ENCODE measurements around the gene FAF1.

The FAF1 gene

GRCh38 chr1:50978852-50979781, 19.1 kb upstream of the FAF1 start:
- Histone ChIP-seq H3K27me3 (ENCODE audit: control insufficient read depth, insufficient read depth, low read length) (no peaks in the 10 kb centered on the region), H3K27ac (peak overlapping the region; percentile 86), H3K9me3 (ENCODE audit: control insufficient read depth, low read length) (no peaks in the 10 kb centered on the region), H3K9ac (no peak overlapping the region), H3K79me2 (no peaks in the 10 kb centered on the region), H3K36me3 (ENCODE audit: control insufficient read depth, insufficient read depth, low read length) (no peaks in the 10 kb centered on the region), H2AFZ (peak overlapping the region; percentile 81), H3K4me2 (ENCODE audit: low read length) (peak overlapping the region; percentile 78), H3K4me3 (ENCODE audit: low read depth, low read length) (peak overlapping the region; percentile 90), H3K4me1 (no peaks in the 10 kb centered on the region)
- no peak for TF ChIP-seq CTCF (IDR thresholded peaks at IDR 0.05)

- Histone ChIP-seq H3K4me3 (ENCODE audit: low read depth, low read length) (peak overlapping the region; percentile 90), H3K9ac (peak overlapping the region; percentile 23), H3K4me1 (no peaks in the 10 kb centered on the region), H3K27me3 (ENCODE audit: control insufficient read depth, insufficient read depth, low read length) (no peaks in the 10 kb centered on the region), H3K36me3 (ENCODE audit: control insufficient read depth, insufficient read depth, low read length) (no peaks in the 10 kb centered on the region), H3K4me2 (ENCODE audit: low read length) (peak overlapping the region; percentile 78), H3K9me3 (ENCODE audit: control insufficient read depth, low read length) (no peaks in the 10 kb centered on the region), H3K27ac (peak overlapping the region; percentile 86), H2AFZ (peak overlapping the region; percentile 81), H3K79me2 (no peaks in the 10 kb centered on the region)
- TF ChIP-seq CTCF (IDR thresholded peaks at IDR 0.05): no peak
These were observed 18.2 kb upstream of the FAF1 start for GRCh38 chr1:50978144-50978851.

GRCh38 chr1:50977575-50978143, 17.6 kb upstream of the FAF1 start:
- Histone ChIP-seq H3K4me1 (no peaks in the 10 kb centered on the region), H3K9me3 (ENCODE audit: control insufficient read depth, low read length) (no peaks in the 10 kb centered on the region), H2AFZ (peak overlapping the region; percentile 69), H3K36me3 (ENCODE audit: control insufficient read depth, insufficient read depth, low read length) (no peaks in the 10 kb centered on the region), H3K27me3 (ENCODE audit: control insufficient read depth, insufficient read depth, low read length) (no peaks in the 10 kb centered on the region), H3K9ac (peak overlapping the region; percentile 31), H3K79me2 (no peaks in the 10 kb centered on the region), H3K27ac (peak overlapping the region; percentile 86), H3K4me3 (ENCODE audit: low read depth, low read length) (peak overlapping the region; percentile 90), H3K4me2 (ENCODE audit: low read length) (peak overlapping the region; percentile 91)
- no peak for TF ChIP-seq CTCF (IDR thresholded peaks at IDR 0.05)

- peak overlapping the region; percentile 86 for H3K27ac ChIP-seq
- no peak for TF ChIP-seq CTCF (IDR thresholded peaks at IDR 0.05)
These were observed 17.0 kb upstream of the FAF1 start for GRCh38 chr1:50976890-50977574.

More at GRCh38 chr1:50976890-50977574, 17.0 kb upstream of the FAF1 start:
- H3K79me2 ChIP-seq: no peaks in the 10 kb centered on the region
- no peaks in the 10 kb centered on the region for H3K9me3 ChIP-seq (ENCODE audit: control insufficient read depth, low read length)
- peak overlapping the region; percentile 91 for H3K4me2 ChIP-seq (ENCODE audit: low read length)
- no peaks in the 10 kb centered on the region for H3K36me3 ChIP-seq (ENCODE audit: control insufficient read depth, insufficient read depth, low read length)
- H3K4me3 ChIP-seq (ENCODE audit: low read depth, low read length): peak overlapping the region; percentile 90
- H3K9ac ChIP-seq: peak overlapping the region; percentile 31
- H3K4me1 ChIP-seq: no peaks in the 10 kb centered on the region
- H2AFZ ChIP-seq: peak overlapping the region; percentile 69
- H3K27me3 ChIP-seq (ENCODE audit: control insufficient read depth, insufficient read depth, low read length): no peaks in the 10 kb centered on the region

Measured in parathyroid adenoma (tissue), 2 donors.